AG04450 (cell line): ENCODE measurements around the gene LMO1. TPM values are rescaled to one million over a fixed set of nuclear protein-coding genes. Genes with fewer than 3 reads are reported as not detected.

Source experiments
- CTCF ChIA-PET: fragments of 300-600, 350-600 bp; formaldehyde crosslinking; extraction: SDS; loops from one replicate; lab custom pipeline; 2022; ENCODE audit warnings: antibody characterized with exemption, inconsistent platforms; lab: Charles Lee
- POLR2A ChIA-PET: fragments of 350-600 bp; formaldehyde crosslinking; extraction: SDS; loops from one replicate; lab custom pipeline; 2021; ENCODE audit warnings: antibody characterized with exemption, inconsistent platforms; lab: Yijun Ruan, JAX
- DNase-seq: peaks from one replicate; pipeline ENCODE4 v3.0.0-alpha.2; 2011; ENCODE audit warnings: low read depth, low spot score
- H3K27ac ChIP-seq: one replicate; pipeline ENCODE4 v1.5.1; 2012; ENCODE audit warnings: low read depth, low read length, control low read depth
- H3K27me3 ChIP-seq: one replicate; pipeline ENCODE4 v1.6.0; 2012; ENCODE audit warnings: low read length; ENCODE audit not compliant: control insufficient read depth, insufficient read depth
- H3K4me3 ChIP-seq: 2 replicates; pipeline ENCODE4 v1.5.1; 2011; ENCODE audit warnings: mild to moderate bottlenecking, low read depth, low read length, control low read depth
- H3K9me3 ChIP-seq: 2 replicates; pipeline ENCODE4 v1.5.1; 2012; ENCODE audit warnings: low read length; ENCODE audit not compliant: control insufficient read depth, insufficient read depth
- CTCF ChIP-seq: IDR thresholded peaks from 2 replicates; pipeline ENCODE4 v1.5.1; 2011; ENCODE audit warnings: low read depth, low read length, control low read depth, inconsistent platforms
- polyA plus RNA-seq: library from polyadenylated mRNA; depleted of rRNA; stranded (reverse); fragments of >200 nt; gene quantifications from 2 replicates; pipeline ENCODE4 v1.2.3, GENCODE V29; 2011

LMO1 gene
- polyA plus RNA-seq, 1 experiment: not detected

GRCh38 chr11:8266246-8267241, 2.9 kb upstream of the LMO1 start:
- peaks cover 81% of the 10 kb centered on the region for H3K27me3 ChIP-seq
- no peaks in the 10 kb centered on the region; the same call in 1 of the 2 replicates for H3K9me3 ChIP-seq
- no peak overlapping the region for H3K4me3 ChIP-seq
- DNase-seq: no peak
- H3K27ac ChIP-seq: no peak overlapping the region
- TF ChIP-seq CTCF: no peak
- CTCF ChIA-PET: interaction anchor here (1.2 kb wide), 1 partner anchor 18 kb away, joined by 3 read pairs; no protein-coding TSS in a partner anchor
- POLR2A ChIA-PET: no interaction called here

GRCh38 chr11:8265681-8266241, 2.1 kb upstream of the LMO1 start:
- Histone ChIP-seq H3K27ac (no peak overlapping the region), H3K27me3 (peaks cover 82% of the 10 kb centered on the region), H3K9me3 (no peaks in the 10 kb centered on the region; the same call in 1 of the 2 replicates), H3K4me3 (no peak overlapping the region)
- DNase-seq: no peak
- TF ChIP-seq CTCF: peak; percentile 23
- CTCF ChIA-PET: interaction anchor here (1.2 to 3.4 kb wide), 3 partner anchors 8 to 18 kb away, joined by 3 to 28 read pairs (median 23); no protein-coding TSS in a partner anchor
- POLR2A ChIA-PET: no interaction called here

GRCh38 chr11:8263109-8263768, 439 bp downstream of the LMO1 start:
- ChIA-PET CTCF (interaction anchor here (0.6 to 3.4 kb wide), 39 partner anchors 8 to 688 kb away, joined by 3 to 28 read pairs (median 5); partner anchors contain the start of gene STK33), POLR2A (interaction anchor here (1.1 kb wide), 1 partner anchor 304 kb away, joined by 3 read pairs; no protein-coding TSS in a partner anchor)
- Histone ChIP-seq H3K27me3 (peaks cover 82% of the 10 kb centered on the region), H3K9me3 (no peaks in the 10 kb centered on the region; the same call in 1 of the 2 replicates), H3K4me3 (peak overlapping the region; percentile 41; the same call in 1 of the 2 replicates), H3K27ac (no peak overlapping the region)
- no peak for TF ChIP-seq CTCF
- DNase-seq: no peak

- ChIA-PET POLR2A (interaction anchor here (1.1 kb wide), 1 partner anchor 305 kb away, joined by 3 read pairs; no protein-coding TSS in a partner anchor), CTCF (interaction anchor here (0.9 to 3.4 kb wide), 19 partner anchors 9 to 360 kb away, joined by 3 to 28 read pairs (median 8); no protein-coding TSS in a partner anchor)
- TF ChIP-seq CTCF: no peak
- peaks cover 82% of the 10 kb centered on the region for H3K27me3 ChIP-seq
- peak; percentile 11 for DNase-seq
- H3K27ac ChIP-seq: no peak overlapping the region
- H3K4me3 ChIP-seq: peak overlapping the region; percentile 41
- no peaks in the 10 kb centered on the region; the same call in 1 of the 2 replicates for H3K9me3 ChIP-seq
These were observed 1.0 kb downstream of the LMO1 start for GRCh38 chr11:8262552-8263108.
